Measurements from ENCODE around the gene SPTLC3. TPM values are rescaled to one million over a fixed set of nuclear protein-coding genes. Genes with fewer than 3 reads are reported as not detected.

SPTLC3 gene
- total RNA-seq, 1 experiment from 2014 or later, result 20.3 TPM

- no peak overlapping the region for H3K27ac Mint-ChIP-seq (ENCODE audit: low read depth, unreplicated experiment)
- ChIA-PET CTCF (interaction anchor here (0.6 to 10.9 kb wide), 30 partner anchors 9 to 665 kb away, joined by 3 to 304 read pairs (median 4); partner anchors contain the start of gene SPTLC3), POLR2A (interaction anchor here (0.6 to 1.9 kb wide), 6 partner anchors 54 to 177 kb away, joined by 3 to 10 read pairs (median 3); partner anchors contain the start of gene SPTLC3)
Observed at GRCh38 chr20:13105039-13105438, 96.3 kb downstream of the SPTLC3 start.

GRCh38 chr20:13105864-13106457, 97.2 kb downstream of the SPTLC3 start:
- TF ChIP-seq CTCF (IDR thresholded peaks at IDR 0.05; ENCODE audit: unreplicated experiment), result peak; percentile 66
- DNase-seq (ENCODE audit: unreplicated experiment), result peak; percentile 51
- no TSS peak for BruUV-seq (replicated peaks)
- Mint-ChIP-seq H3K4me3 (ENCODE audit: unreplicated experiment) (no peak overlapping the region), H3K4me1 (ENCODE audit: insufficient read depth, unreplicated experiment) (peaks cover 11% of the 10 kb centered on the region), H3K9me3 (ENCODE audit: unreplicated experiment) (no peaks in the 10 kb centered on the region), H3K36me3 (ENCODE audit: insufficient read depth, unreplicated experiment) (peaks cover 24% of the 10 kb centered on the region), H3K27ac (ENCODE audit: low read depth, unreplicated experiment) (no peak overlapping the region), H3K27me3 (ENCODE audit: insufficient read depth, unreplicated experiment) (no peaks in the 10 kb centered on the region)
- ChIA-PET CTCF (interaction anchor here (0.7 to 10.9 kb wide), 16 partner anchors 10 to 182 kb away, joined by 3 to 304 read pairs (median 6); partner anchors contain the start of gene SPTLC3), POLR2A (interaction anchor here (0.8 to 1.9 kb wide), 2 partner anchors 96 to 129 kb away, joined by 3 to 10 read pairs; partner anchors contain the start of gene SPTLC3)
- intact Hi-C loops (cut with micrococcal nuclease), result loop anchor here (1.0 kb wide), 3 partner anchors 97 to 181 kb away; no protein-coding TSS in a partner anchor

More at GRCh38 chr20:13105039-13105438, 96.3 kb downstream of the SPTLC3 start:
- no peak for TF ChIP-seq CTCF (IDR thresholded peaks at IDR 0.05; ENCODE audit: unreplicated experiment)
- no peaks in the 10 kb centered on the region for H3K9me3 Mint-ChIP-seq (ENCODE audit: unreplicated experiment)
- BruUV-seq (replicated peaks), result no TSS peak
- H3K4me3 Mint-ChIP-seq (ENCODE audit: unreplicated experiment), result no peak overlapping the region
- H3K27me3 Mint-ChIP-seq (ENCODE audit: insufficient read depth, unreplicated experiment), result no peaks in the 10 kb centered on the region
- peaks cover 14% of the 10 kb centered on the region for H3K36me3 Mint-ChIP-seq (ENCODE audit: insufficient read depth, unreplicated experiment)
- H3K4me1 Mint-ChIP-seq (ENCODE audit: insufficient read depth, unreplicated experiment), result peaks cover 11% of the 10 kb centered on the region
- no peak for DNase-seq (ENCODE audit: unreplicated experiment)
- intact Hi-C loops (cut with micrococcal nuclease), result loop anchor here (1.0 kb wide), 1 partner anchor 180 kb away; no protein-coding TSS in a partner anchor

- CTCF ChIA-PET, result interaction anchor here (0.6 to 6.9 kb wide), 10 partner anchors 10 to 1560 kb away, joined by 3 to 200 read pairs (median 10); partner anchors contain the start of gene SPTLC3
- BruUV-seq (replicated peaks), result no TSS peak
- H3K36me3 Mint-ChIP-seq (ENCODE audit: insufficient read depth, unreplicated experiment), result peaks cover 46% of the 10 kb centered on the region
- POLR2A ChIA-PET, result no interaction called here
- H3K4me3 Mint-ChIP-seq (ENCODE audit: unreplicated experiment), result no peak overlapping the region
- no peak overlapping the region for H3K27ac Mint-ChIP-seq (ENCODE audit: low read depth, unreplicated experiment)
- TF ChIP-seq CTCF (IDR thresholded peaks at IDR 0.05; ENCODE audit: unreplicated experiment), result no peak
- H3K9me3 Mint-ChIP-seq (ENCODE audit: unreplicated experiment), result no peaks in the 10 kb centered on the region
- DNase-seq (ENCODE audit: unreplicated experiment), result no peak
- no peaks in the 10 kb centered on the region for H3K27me3 Mint-ChIP-seq (ENCODE audit: insufficient read depth, unreplicated experiment)
- intact Hi-C loops (cut with micrococcal nuclease), result loop anchor here (10.0 kb wide), 1 partner anchor 345 kb away; no protein-coding TSS in a partner anchor
- no peaks in the 10 kb centered on the region for H3K4me1 Mint-ChIP-seq (ENCODE audit: insufficient read depth, unreplicated experiment)
Observed at GRCh38 chr20:13109658-13110057, 100.9 kb downstream of the SPTLC3 start.

- BruUV-seq (replicated peaks), result no TSS peak
Observed at GRCh38 chr20:13110796-13111195, 102.0 kb downstream of the SPTLC3 start.

More at GRCh38 chr20:13110796-13111195, 102.0 kb downstream of the SPTLC3 start:
- no peaks in the 10 kb centered on the region for H3K4me1 Mint-ChIP-seq (ENCODE audit: insufficient read depth, unreplicated experiment)
- no peaks in the 10 kb centered on the region for H3K27me3 Mint-ChIP-seq (ENCODE audit: insufficient read depth, unreplicated experiment)
- ChIA-PET CTCF (interaction anchor here (0.8 to 6.9 kb wide), 8 partner anchors 9 to 661 kb away, joined by 3 to 200 read pairs (median 8); no protein-coding TSS in a partner anchor), POLR2A (interaction anchor here (0.7 kb wide), 1 partner anchor 139 kb away, joined by 3 read pairs; no protein-coding TSS in a partner anchor)
- no peak overlapping the region for H3K4me3 Mint-ChIP-seq (ENCODE audit: unreplicated experiment)
- TF ChIP-seq CTCF (IDR thresholded peaks at IDR 0.05; ENCODE audit: unreplicated experiment), result no peak
- no peaks in the 10 kb centered on the region for H3K9me3 Mint-ChIP-seq (ENCODE audit: unreplicated experiment)
- intact Hi-C loops (cut with micrococcal nuclease), result loop anchor here (10.0 kb wide), 1 partner anchor 344 kb away; no protein-coding TSS in a partner anchor
- no peak overlapping the region for H3K27ac Mint-ChIP-seq (ENCODE audit: low read depth, unreplicated experiment)
- peaks cover 57% of the 10 kb centered on the region for H3K36me3 Mint-ChIP-seq (ENCODE audit: insufficient read depth, unreplicated experiment)
- DNase-seq (ENCODE audit: unreplicated experiment), result no peak

Measured in MCF 10A (cell line).